Measurements from ENCODE around the gene GNL3L. TPM values are rescaled to one million over a fixed set of nuclear protein-coding genes. Genes with fewer than 3 reads are reported as not detected.

The GNL3L gene
- total and polyA plus RNA-seq, 2 experiments from 2014 or later = 16.9 to 79.9 TPM

- H3K9me2 ChIP-seq (ENCODE audit: insufficient read depth) = no peaks in the 10 kb centered on the region
- H3F3A ChIP-seq (replicated peaks; ENCODE audit: low read depth) = no peaks in the 10 kb centered on the region
- DNase-seq (ENCODE audit: low spot score) (no peak), ATAC-seq (no peak; the same call in 1 of the 3 replicates)
- TF ChIP-seq JUNB (IDR thresholded peaks at IDR 0.05; ENCODE audit: unreplicated experiment) = no peak
- TF ChIP-seq CREB1 (CRISPR knock-in tag; IDR thresholded peaks at IDR 0.05; ENCODE audit: low read depth) = no peak
- TF ChIP-seq POLR2AphosphoS5 (IDR thresholded peaks at IDR 0.05; ENCODE audit: low read depth) = no peak
- no peak for TF ChIP-seq NANOG (IDR thresholded peaks at IDR 0.05; ENCODE audit: borderline replicate concordance)
- TF ChIP-seq REST (IDR thresholded peaks at IDR 0.05; ENCODE audit: unreplicated experiment) = no peak
- TF ChIP-seq EZH2 (IDR thresholded peaks at IDR 0.05; ENCODE audit: low read depth, unreplicated experiment) = no peak
- TF ChIP-seq EZH2phosphoT487 (IDR thresholded peaks at IDR 0.05; ENCODE audit: unreplicated experiment) = no peak
- TF ChIP-seq ZNF331 (CRISPR knock-in tag; IDR thresholded peaks at IDR 0.05; ENCODE audit: low read depth) = no peak
- TF ChIP-seq ETS1 (IDR thresholded peaks at IDR 0.05) = no peak
- peaks cover 13% of the 10 kb centered on the region for H3K36me3 Mint-ChIP-seq (ENCODE audit: low read depth)
- peaks cover 62% of the 10 kb centered on the region for H3K79me2 ChIP-seq (replicated peaks; ENCODE audit: insufficient read depth)
- H3K36me3 ChIP-seq (ENCODE audit: insufficient read depth) = no peaks in the 10 kb centered on the region
- no peak overlapping the region for H2AFZ ChIP-seq
- no peaks in the 10 kb centered on the region for H4K20me1 ChIP-seq (replicated peaks; ENCODE audit: insufficient read depth)
- H3K4me1 ChIP-seq (ENCODE audit: insufficient read depth) = peaks cover 11% of the 10 kb centered on the region; the same call in 1 of the 2 replicates
- H3K4me3 Mint-ChIP-seq = no peak overlapping the region
- no peak overlapping the region for H3K4me3 ChIP-seq
- H3K4me1 Mint-ChIP-seq = peaks cover 34% of the 10 kb centered on the region
- H3K4me2 ChIP-seq = 0 out of 2 replicates have a peak overlapping the region, but pooled peaks have one; percentile 43
- H3K27ac Mint-ChIP-seq = no peak overlapping the region
- H3K27ac ChIP-seq (ENCODE audit: low read depth) = no peak overlapping the region
- H3K27me3 Mint-ChIP-seq (ENCODE audit: insufficient read depth, low read depth, poor library complexity) = peaks cover 2% of the 10 kb centered on the region
- H3K27me3 ChIP-seq (ENCODE audit: insufficient read depth) = no peaks in the 10 kb centered on the region
- H3K9me3 Mint-ChIP-seq = no peaks in the 10 kb centered on the region
Observed at GRCh38 chrX:54492340-54492739, 37.7 kb upstream of the GNL3L start.

- Histone ChIP-seq H4K20me1 (replicated peaks; ENCODE audit: insufficient read depth) (no peaks in the 10 kb centered on the region), H2AFZ (no peak overlapping the region), H3F3A (replicated peaks; ENCODE audit: low read depth) (no peaks in the 10 kb centered on the region), H3K27me3 (ENCODE audit: insufficient read depth) (no peaks in the 10 kb centered on the region), H3K36me3 (ENCODE audit: insufficient read depth) (no peaks in the 10 kb centered on the region), H3K9me2 (ENCODE audit: insufficient read depth) (no peaks in the 10 kb centered on the region), H3K4me2 (peak overlapping the region; percentile 77), H3K27ac (ENCODE audit: low read depth) (no peak overlapping the region), H3K4me3 (peak overlapping the region; percentile 68), H3K4me1 (ENCODE audit: insufficient read depth) (peaks cover 11% of the 10 kb centered on the region; the same call in 1 of the 2 replicates), H3K79me2 (replicated peaks; ENCODE audit: insufficient read depth) (peaks cover 48% of the 10 kb centered on the region)
- H3K9me3 Mint-ChIP-seq = no peaks in the 10 kb centered on the region
- no peaks in the 10 kb centered on the region for H3K27me3 Mint-ChIP-seq (ENCODE audit: insufficient read depth, low read depth, poor library complexity)
- H3K27ac Mint-ChIP-seq = no peak overlapping the region
- peaks cover 48% of the 10 kb centered on the region for H3K4me1 Mint-ChIP-seq
- TF ChIP-seq POLR2AphosphoS5 (IDR thresholded peaks at IDR 0.05; ENCODE audit: low read depth) (no peak), CREB1 (CRISPR knock-in tag; IDR thresholded peaks at IDR 0.05; ENCODE audit: low read depth) (no peak), STAT1 (IDR thresholded peaks at IDR 0.05; ENCODE audit: unreplicated experiment) (no peak), ZNF331 (CRISPR knock-in tag; IDR thresholded peaks at IDR 0.05; ENCODE audit: low read depth) (no peak), ZNF114 (CRISPR knock-in tag; IDR thresholded peaks at IDR 0.05) (no peak)
- H3K36me3 Mint-ChIP-seq (ENCODE audit: low read depth) = peaks cover 13% of the 10 kb centered on the region
- peak overlapping the region; percentile 79 for H3K4me3 Mint-ChIP-seq
- DNase-seq (ENCODE audit: low spot score) (no peak), ATAC-seq (no peak)
Observed at GRCh38 chrX:54494166-54494988, 35.6 kb upstream of the GNL3L start.
